Measurements from ENCODE around the gene PTK6.

DNA sequence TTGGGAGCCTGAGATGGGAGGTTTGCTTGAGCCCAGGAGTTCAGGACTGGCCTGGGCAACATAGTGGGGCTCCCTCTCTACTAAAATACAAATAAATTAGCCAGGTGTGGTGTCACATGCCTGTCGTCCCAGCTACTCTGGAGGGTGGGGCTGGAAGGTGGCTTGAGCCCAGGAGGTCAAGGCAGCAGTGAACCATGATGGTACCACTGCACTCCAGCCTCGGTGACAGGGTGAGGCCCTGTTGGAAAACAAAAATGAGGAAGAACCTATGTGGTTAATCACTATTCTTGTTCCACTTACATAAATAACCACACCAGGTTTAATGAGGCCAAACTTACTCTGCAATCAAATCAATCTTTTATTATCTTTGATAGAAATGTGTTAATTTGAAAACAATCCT is 11.2 kb downstream of the PTK6 start:
- TF ChIP-seq POLR2A (IDR thresholded peaks at IDR 0.05), result no peak
- TF ChIP-seq, protein P1, sequence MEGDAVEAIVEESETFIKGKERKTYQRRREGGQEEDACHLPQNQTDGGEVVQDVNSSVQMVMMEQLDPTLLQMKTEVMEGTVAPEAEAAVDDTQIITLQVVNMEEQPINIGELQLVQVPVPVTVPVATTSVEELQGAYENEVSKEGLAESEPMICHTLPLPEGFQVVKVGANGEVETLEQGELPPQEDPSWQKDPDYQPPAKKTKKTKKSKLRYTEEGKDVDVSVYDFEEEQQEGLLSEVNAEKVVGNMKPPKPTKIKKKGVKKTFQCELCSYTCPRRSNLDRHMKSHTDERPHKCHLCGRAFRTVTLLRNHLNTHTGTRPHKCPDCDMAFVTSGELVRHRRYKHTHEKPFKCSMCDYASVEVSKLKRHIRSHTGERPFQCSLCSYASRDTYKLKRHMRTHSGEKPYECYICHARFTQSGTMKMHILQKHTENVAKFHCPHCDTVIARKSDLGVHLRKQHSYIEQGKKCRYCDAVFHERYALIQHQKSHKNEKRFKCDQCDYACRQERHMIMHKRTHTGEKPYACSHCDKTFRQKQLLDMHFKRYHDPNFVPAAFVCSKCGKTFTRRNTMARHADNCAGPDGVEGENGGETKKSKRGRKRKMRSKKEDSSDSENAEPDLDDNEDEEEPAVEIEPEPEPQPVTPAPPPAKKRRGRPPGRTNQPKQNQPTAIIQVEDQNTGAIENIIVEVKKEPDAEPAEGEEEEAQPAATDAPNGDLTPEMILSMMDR (IDR thresholded peaks at IDR 0.05), result no peak
- no peak for TF ChIP-seq EP300 (IDR thresholded peaks at IDR 0.05)

Measured in sigmoid colon (tissue), 4 donors.